HG02610 (cell line): Measurements from ENCODE around the gene KASH5.
"Not testable (repeated sequence)": the region's sequence is repeated elsewhere in the genome, so short reads cannot be mapped to it uniquely, and the experiment has no call there.

Source experiments
- ATAC-seq: cut with Tn5 transposase; IDR thresholded peaks from one replicate; pipeline ENCODE4 v1.9.1; 2021; ENCODE audit warnings: mild to moderate bottlenecking, moderate library complexity; ENCODE audit not compliant: unreplicated experiment

KASH5 gene

DNA sequence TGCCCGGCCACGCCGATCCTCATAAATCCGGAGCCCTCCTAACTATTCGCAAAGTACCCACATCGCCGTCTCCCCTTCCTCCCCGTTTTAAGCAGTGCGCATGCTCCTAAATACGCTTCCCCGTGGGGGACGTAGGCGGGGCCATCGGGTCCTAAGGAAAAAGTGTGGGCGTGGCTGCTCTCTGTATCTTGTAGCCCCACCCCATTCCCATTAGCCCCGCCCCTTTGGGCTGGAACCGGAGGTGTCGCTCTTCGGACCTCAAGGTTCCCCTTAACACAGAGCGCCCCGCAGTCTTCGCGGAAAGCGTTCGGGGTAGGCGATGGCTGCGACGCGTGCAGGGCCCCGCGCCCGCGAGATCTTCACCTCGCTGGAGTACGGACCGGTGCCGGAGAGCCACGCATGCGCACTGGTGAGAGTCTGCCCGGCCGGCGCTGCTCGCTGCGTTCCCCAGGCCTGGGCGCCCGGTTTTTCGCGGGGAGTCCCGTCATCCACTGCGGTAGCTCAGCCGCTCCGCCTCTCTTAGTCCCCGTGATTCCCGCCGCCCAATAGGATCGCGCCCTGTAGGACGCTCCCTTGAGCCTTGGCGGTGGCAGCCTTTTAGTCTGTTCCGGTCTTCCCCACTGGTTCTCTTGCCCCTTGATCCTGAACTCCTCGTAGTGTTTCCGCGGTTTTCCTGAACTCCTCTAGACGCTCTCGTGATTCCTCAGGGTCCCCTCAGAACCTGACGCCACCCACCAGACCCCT is 65.1 kb downstream of the KASH5 start, which contains the start of gene ALDH16A1:
TSS of gene ALDH16A1 (plus strand) at position 213 of the 744 bp plus-strand sequence. CDS start at position 320, 107 bp downstream.
- ATAC-seq: peak; percentile 82

DNA sequence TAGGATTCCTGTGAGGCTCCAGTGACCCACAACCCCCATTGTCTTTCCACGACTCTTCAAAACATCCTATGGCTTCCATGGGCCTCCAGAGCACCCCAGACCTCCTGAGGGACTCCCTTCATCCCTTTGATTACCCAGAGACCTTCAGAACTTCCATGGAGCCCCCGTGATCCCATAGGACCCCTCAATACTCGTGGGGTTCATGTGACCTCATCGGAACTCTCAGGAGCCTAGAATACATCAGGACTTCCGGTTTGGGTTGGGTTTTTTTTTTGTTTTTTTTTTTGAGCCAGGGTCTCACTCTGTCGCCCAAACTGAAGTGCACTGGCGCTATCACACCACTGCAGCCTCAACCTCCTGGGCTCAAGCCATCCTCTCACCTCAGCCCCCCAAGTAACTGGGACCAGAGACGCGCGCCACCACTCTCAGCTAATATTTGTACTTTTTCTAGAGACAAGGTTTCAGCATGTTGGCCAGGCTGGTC is 65.8 kb downstream of the KASH5 start:
- ATAC-seq: no peak

DNA sequence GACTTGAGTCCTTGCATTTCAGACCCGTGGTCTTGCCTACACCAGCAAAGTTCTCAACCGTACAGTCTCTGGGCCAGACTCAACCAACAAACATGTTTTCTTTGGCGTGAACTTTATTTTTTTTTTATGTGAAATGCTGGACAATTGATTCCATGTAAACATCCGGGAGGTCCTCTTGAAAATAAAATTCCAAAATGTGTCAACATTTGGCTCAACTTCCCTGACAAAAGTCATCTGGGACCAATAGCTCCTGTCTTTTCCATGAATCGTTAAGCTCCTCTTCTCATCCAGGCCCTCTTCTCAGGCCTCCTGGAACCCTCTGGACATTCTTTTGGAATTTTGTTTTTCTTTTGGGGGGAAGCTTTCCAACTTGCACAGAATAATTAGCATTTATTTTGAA is 67.7 kb downstream of the KASH5 start:
- no peak for ATAC-seq

DNA sequence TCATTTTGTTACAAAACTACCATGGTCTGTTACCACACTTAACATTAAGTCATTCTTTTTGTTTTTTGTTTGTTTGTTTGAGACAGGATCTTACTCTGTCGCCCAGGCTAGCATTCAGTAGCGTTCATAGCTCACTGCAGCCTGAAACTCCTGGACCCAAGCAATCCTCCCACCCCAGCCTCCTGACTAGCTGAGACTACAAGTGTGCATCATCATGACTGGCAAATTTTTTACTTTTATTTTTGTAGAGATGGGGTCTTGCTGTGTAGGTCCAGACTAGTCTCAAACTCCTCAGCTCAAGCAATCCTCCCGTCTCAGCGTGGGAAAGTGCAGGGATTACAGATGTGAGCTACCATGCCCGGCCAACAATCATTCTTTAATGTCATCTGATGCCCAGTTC is 68.3 kb downstream of the KASH5 start:
- ATAC-seq: no peak

DNA sequence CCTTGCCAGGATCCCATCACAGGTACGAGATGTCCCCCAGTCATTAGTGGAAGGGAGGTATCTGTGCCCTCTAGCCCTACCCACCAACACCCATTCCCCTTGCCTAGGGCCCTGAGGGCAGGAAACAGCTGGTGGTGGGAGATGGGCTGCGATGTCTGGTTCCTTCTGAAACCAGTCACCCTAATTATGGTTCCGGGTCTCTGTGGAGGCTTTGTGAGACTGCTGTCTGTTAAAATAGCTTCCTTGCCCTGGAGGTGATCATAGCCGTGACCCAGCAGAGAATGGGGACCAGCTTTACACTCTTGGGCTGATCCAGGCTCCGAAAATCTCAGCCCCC is 70.5 kb downstream of the KASH5 start:
- no peak for ATAC-seq

DNA sequence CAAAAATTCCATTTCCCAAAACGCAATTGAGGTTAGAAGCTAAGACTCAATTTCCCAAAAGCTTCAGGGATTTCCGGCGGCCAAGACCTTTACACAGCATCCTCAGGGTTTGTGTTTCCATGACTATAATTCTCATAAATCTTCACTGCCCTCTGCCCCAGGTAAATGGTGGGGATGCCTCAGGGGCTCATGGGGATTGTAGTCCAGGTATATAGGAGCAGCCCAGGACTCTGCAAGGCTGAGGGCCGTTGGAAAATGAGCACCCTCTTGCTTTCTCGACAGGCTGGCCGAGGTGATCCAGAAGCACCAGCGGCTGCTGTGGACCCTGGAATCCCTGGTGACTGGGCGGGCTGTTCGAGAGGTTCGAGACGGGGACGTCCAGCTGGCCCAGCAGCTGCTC is 71.3 kb downstream of the KASH5 start:
- no peak for ATAC-seq

DNA sequence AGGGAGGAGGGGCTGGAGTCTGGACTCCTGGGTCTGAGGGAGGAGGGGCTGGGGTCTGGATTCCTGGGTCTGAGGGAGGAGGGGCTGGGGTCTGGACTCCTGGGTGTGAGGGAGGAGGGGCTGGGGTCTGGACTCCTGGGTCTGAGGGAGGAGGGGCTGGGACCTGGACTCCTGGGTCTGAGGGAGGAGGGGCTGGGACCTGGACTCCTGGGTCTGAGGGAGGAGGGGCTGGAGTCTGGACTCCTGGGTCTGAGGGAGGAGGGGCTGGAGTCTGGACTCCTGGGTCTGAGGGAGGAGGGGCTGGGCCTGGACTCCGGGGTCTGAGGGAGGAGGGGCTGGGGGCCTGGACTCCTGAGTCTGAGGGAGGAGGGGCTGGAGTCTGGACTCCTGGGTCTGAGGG is 73.1 kb downstream of the KASH5 start:
- ATAC-seq: not testable (repeated sequence)

DNA sequence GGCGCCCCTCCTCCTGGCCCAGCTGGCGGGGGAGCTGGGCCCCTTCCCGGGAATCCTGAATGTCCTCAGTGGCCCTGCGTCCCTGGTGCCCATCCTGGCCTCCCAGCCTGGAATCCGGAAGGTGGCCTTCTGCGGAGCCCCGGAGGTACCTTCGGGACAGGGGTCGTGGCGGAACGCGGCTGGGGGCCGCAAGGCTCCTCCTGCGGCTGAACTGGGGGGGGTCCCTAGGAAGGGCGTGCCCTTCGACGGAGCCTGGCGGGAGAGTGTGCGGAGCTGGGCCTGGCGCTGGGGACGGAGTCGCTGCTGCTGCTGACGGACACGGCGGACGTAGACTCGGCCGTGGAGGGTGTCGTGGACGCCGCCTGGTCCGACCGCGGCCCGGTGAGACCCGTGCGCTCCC is 73.6 kb downstream of the KASH5 start:
- no peak for ATAC-seq

DNA sequence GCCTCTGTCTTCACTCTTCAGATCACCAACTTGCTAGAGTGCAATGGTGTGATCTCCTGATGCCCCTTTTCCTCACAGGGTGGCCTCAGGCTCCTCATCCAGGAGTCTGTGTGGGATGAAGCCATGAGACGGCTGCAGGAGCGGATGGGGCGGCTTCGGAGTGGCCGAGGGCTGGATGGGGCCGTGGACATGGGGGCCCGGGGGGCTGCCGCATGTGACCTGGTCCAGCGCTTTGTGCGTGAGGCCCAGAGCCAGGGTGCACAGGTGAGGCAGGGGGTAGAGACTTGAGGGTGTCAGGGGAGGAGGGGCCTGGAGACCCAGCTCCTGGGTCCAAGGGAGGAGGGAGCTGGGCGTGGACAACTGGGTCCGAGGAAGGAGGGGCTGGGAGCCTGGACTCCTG is 74.4 kb downstream of the KASH5 start:
- ATAC-seq: no peak

DNA sequence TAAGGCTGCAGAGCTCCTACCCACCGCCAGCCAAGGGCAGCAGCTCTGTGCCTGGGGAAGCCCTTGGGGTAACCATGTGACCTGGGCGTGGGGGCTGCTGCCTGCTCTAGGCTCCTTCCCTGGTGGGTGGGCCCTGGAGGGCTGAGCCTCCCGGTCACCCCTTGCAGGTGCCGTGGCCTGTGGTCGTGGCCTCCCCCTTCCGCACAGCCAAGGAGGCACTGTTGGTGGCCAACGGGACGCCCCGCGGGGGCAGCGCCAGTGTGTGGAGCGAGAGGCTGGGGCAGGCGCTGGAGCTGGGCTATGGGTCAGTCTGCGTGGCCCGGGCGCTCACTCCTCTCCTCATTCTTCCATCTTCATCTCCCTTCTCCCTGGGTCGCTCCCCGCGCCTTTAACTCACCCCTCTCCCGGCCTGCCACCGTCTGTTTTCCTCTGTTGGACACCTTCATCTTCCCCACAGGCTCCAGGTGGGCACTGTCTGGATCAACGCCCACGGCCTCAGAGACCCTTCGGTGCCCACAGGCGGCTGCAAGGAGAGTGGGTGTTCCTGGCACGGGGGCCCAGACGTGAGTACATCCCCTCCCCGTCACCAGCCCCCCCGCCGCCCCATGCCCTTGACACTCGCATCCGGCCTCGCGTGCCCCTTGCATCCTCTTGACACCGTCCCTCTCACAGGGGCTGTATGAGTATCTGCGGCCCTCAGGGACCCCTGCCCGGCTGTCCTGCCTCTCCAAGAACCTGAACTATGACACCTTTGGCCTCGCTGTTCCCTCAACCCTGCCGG is 76.1 kb downstream of the KASH5 start:
- no peak for ATAC-seq

DNA sequence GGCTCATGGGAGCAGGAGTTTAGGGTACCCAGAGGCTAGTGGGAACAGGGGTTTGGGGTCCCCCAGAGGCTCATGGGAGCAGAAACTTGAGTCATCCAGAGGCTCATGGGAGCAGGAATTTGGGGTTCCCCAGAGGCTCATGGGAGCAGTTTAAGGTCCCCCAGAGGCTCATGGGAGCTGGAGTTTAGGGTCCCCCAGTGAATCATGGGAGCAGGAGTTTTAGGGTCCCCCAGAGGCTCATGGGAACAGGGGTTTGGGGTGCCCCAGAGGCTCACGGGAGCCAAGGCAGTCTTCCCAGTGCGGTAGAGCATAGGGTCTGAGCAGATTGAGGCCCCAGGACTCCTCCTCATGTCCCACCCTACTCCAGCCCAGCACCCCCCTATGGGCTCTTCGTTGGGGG is 77.3 kb downstream of the KASH5 start:
- ATAC-seq: no peak
